Liver (tissue), 9 donors: ENCODE data around the gene GGT6. TPM values are rescaled to one million over a fixed set of nuclear protein-coding genes. Genes with fewer than 3 reads are reported as not detected.

ENCODE experiments used
- DNase-seq: peaks from one replicate; pipeline ENCODE4 v3.0.0-alpha.2; 2017; ENCODE audit warnings: low spot score
- H3K27ac ChIP-seq, 2 donors: one replicate each; pipeline ENCODE4 v1.7.0; 2013; ENCODE audit warnings: inconsistent platforms in 2 of 2, low read length in 2 of 2, control low read depth in 1 of 2, low read depth in 1 of 2, mild to moderate bottlenecking in 1 of 2
- H3K27me3 ChIP-seq, 4 donors: one replicate each; pipeline versions ENCODE4 v1.6.1 to v1.7.0; 2013; ENCODE audit warnings: low read length in 3 of 4, inconsistent platforms in 1 of 4, mild to moderate bottlenecking in 1 of 4, moderate library complexity in 1 of 4; ENCODE audit not compliant: control insufficient read depth in 4 of 4, insufficient read depth in 4 of 4
- H3K36me3 ChIP-seq, 4 donors: one replicate each; pipeline versions ENCODE4 v1.6.1 to v1.7.0; 2013; ENCODE audit warnings: low read length in 3 of 4, mild to moderate bottlenecking in 3 of 4, low read depth in 1 of 4, moderate library complexity in 1 of 4; ENCODE audit not compliant: control insufficient read depth in 4 of 4, insufficient read depth in 3 of 4
- H3K4me1 ChIP-seq, 4 donors: one replicate each; pipeline versions ENCODE4 v1.6.1 to v1.7.0; 2013; ENCODE audit warnings: low read length in 3 of 4, mild to moderate bottlenecking in 3 of 4, moderate library complexity in 1 of 4; ENCODE audit not compliant: control insufficient read depth in 4 of 4, insufficient read depth in 4 of 4
- H3K4me3 ChIP-seq, 3 donors: one replicate each; pipeline versions ENCODE4 v1.6.1 to v1.7.0; 2013; ENCODE audit warnings: low read length in 3 of 3, control low read depth in 1 of 3, low read depth in 1 of 3, mild to moderate bottlenecking in 1 of 3
- H3K9ac ChIP-seq, 2 donors: one replicate each; pipeline ENCODE4 v1.7.0; 2013; ENCODE audit warnings: low read length in 2 of 2, mild to moderate bottlenecking in 2 of 2, moderate library complexity in 2 of 2, control low read depth in 1 of 2, low read depth in 1 of 2
- H3K9me3 ChIP-seq, 4 donors: one replicate each; pipeline versions ENCODE4 v1.6.1 to v1.7.0; 2013; ENCODE audit warnings: low read length in 3 of 4; ENCODE audit not compliant: control insufficient read depth in 4 of 4
- ATF3 ChIP-seq: IDR thresholded peaks from 2 replicates; pipeline ENCODE4 v1.6.1; 2016; ENCODE audit warnings: antibody characterized with exemption
- CTCF ChIP-seq: fragments of 150-350 bp; IDR thresholded peaks from 2 replicates; pipeline ENCODE4 v1.5.1; 2017; ENCODE audit warnings: improper control_type of control experiment, low read depth, low read length; ENCODE audit not compliant: missing input control
- EGR1 ChIP-seq, 2 donors: IDR thresholded peaks; 2 replicates each; pipeline ENCODE4 v1.6.1; 2016 to 2018; ENCODE audit warnings: antibody characterized with exemption in 2 of 2, low read depth in 2 of 2
- FOXA1 ChIP-seq: IDR thresholded peaks from 2 replicates; pipeline ENCODE4 v1.6.1; 2016; ENCODE audit warnings: antibody characterized with exemption
- FOXA2 ChIP-seq: IDR thresholded peaks from 2 replicates; pipeline ENCODE4 v1.6.1; 2016; ENCODE audit warnings: antibody characterized with exemption
- GABPA ChIP-seq, 2 donors: IDR thresholded peaks in 1 of 2; conservative IDR thresholded peaks in 1 of 2; 2 replicates each; pipeline ENCODE4 v1.6.1; 2016; ENCODE audit warnings: antibody characterized with exemption in 2 of 2, mild to moderate bottlenecking in 1 of 2, moderate library complexity in 1 of 2
- HNF4A ChIP-seq, 2 donors: conservative IDR thresholded peaks; 2 replicates each; pipeline ENCODE4 v1.6.1; 2016; ENCODE audit warnings: antibody characterized with exemption in 2 of 2, mild to moderate bottlenecking in 2 of 2
- HNF4G ChIP-seq: IDR thresholded peaks from 2 replicates; pipeline ENCODE4 v1.6.1; 2016; ENCODE audit warnings: antibody characterized with exemption
- JUND ChIP-seq, 2 donors: IDR thresholded peaks; 2 replicates each; pipeline ENCODE4 v1.6.1; 2016; ENCODE audit warnings: antibody characterized with exemption in 2 of 2
- NR2F2 ChIP-seq: IDR thresholded peaks from 2 replicates; pipeline ENCODE4 v1.6.1; 2016; ENCODE audit warnings: antibody characterized with exemption
- RAD21 ChIP-seq, 2 donors: IDR thresholded peaks; 2 replicates each; pipeline ENCODE4 v1.6.1; 2016; ENCODE audit warnings: antibody characterized with exemption in 2 of 2, mild to moderate bottlenecking in 2 of 2
- RXRA ChIP-seq, 2 donors: IDR thresholded peaks; 2 replicates each; pipeline ENCODE4 v1.6.1; 2017 to 2018; ENCODE audit warnings: antibody characterized with exemption in 2 of 2, mild to moderate bottlenecking in 1 of 2
- SP1 ChIP-seq: IDR thresholded peaks from 2 replicates; pipeline ENCODE4 v1.6.1; 2018; ENCODE audit warnings: antibody characterized with exemption, mild to moderate bottlenecking
- TAF1 ChIP-seq: conservative IDR thresholded peaks from 2 replicates; pipeline ENCODE4 v1.6.1; 2016; ENCODE audit warnings: antibody characterized with exemption, mild to moderate bottlenecking
- YY1 ChIP-seq: IDR thresholded peaks from 2 replicates; pipeline ENCODE4 v1.6.1; 2016; ENCODE audit warnings: antibody characterized with exemption, mild to moderate bottlenecking
- ZBTB33 ChIP-seq: IDR thresholded peaks from 2 replicates; pipeline ENCODE4 v1.6.1; 2016; ENCODE audit warnings: antibody characterized with exemption
- WGBS: extraction: QIAGEN DNeasy Blood & Tissue Kit; methylation state at CpG from one replicate; pipeline ENCODE4 v1.1.7; 2013; 5-methylcytosine and 5-hydroxymethylcytosine counted together
- polyA plus RNA-seq, 2 donors: library from polyadenylated mRNA; stranded (reverse) in 1 of 2; unstranded in 1 of 2; fragments of 200-250 nt in 1 of 2; fragments of >200 nt in 1 of 2; fragmentation: Nextera tagmentation in 1 of 2; extraction: Ambion mirVana in 1 of 2; gene quantifications; one replicate each; pipeline versions ENCODE4 v1.2.1 to v1.2.3, GENCODE V29; 2013 to 2015
- total RNA-seq, 2 donors: library from RNA; depleted of rRNA; stranded (reverse); fragments of >200 nt; gene quantifications; one replicate each; pipeline ENCODE4 v1.2.3, GENCODE V29; 2014
- donor health status: healthy.
- donor health status: healthy.
- donor health status: healthy.
- donor health status: healthy.
- donor health status: healthy.

The GGT6 gene
- total and polyA plus RNA-seq, 4 donors, result 0.19 to 1.1 (median 0.53) TPM

GRCh38 chr17:4604111-4604644 is 43.8 kb upstream of the GGT6 start (continued):
- TF ChIP-seq TAF1 (no peak), NR2F2 (no peak), RAD21 (IDR thresholded peaks at IDR 0.05) (no peak), RXRA (IDR thresholded peaks at IDR 0.05) (no peak), YY1 (no peak), JUND (IDR thresholded peaks at IDR 0.05) (no peak)

- H3K9ac ChIP-seq, result no peak overlapping the region
- TF ChIP-seq FOXA1 (no peak), RAD21 (IDR thresholded peaks at IDR 0.05) (no peak)
- no peaks in the 10 kb centered on the region for H3K36me3 ChIP-seq
- no peak for DNase-seq
- no peaks in the 10 kb centered on the region for H3K4me1 ChIP-seq
- H3K4me3 ChIP-seq, result no peak overlapping the region
- H3K27me3 ChIP-seq, result no peaks in the 10 kb centered on the region
- no peak overlapping the region for H3K27ac ChIP-seq
- no peaks in the 10 kb centered on the region for H3K9me3 ChIP-seq
- 88% methylated on average over 5 of the region's 5 CpGs for WGBS
Measured at GRCh38 chr17:4602041-4602440, 41.7 kb upstream of the GGT6 start.

- no peak for TF ChIP-seq EGR1 (IDR thresholded peaks at IDR 0.05; ENCODE audit: low read depth in 2 of 2)
- no peak for TF ChIP-seq HNF4A (conservative IDR thresholded peaks at IDR 0.05)
- no peak for TF ChIP-seq HNF4G
- TF ChIP-seq ATF3, result no peak
- no peak for TF ChIP-seq NR2F2
- TF ChIP-seq JUND (IDR thresholded peaks at IDR 0.05), result no peak
- TF ChIP-seq FOXA1, result no peak
- no peak for TF ChIP-seq CTCF
- no peak for TF ChIP-seq YY1
- TF ChIP-seq FOXA2, result no peak
- no peak for TF ChIP-seq SP1
- no peak for TF ChIP-seq GABPA (IDR thresholded peaks at IDR 0.05 in 1 of 2, conservative IDR thresholded peaks at IDR 0.05 in 1 of 2)
- no peak for TF ChIP-seq RAD21 (IDR thresholded peaks at IDR 0.05)
- TF ChIP-seq RXRA (IDR thresholded peaks at IDR 0.05), result no peak
- TF ChIP-seq TAF1, result no peak
- no peak for TF ChIP-seq ZBTB33
- H3K27ac ChIP-seq, result no peak overlapping the region
- DNase-seq, result no peak
- 90% methylated on average over 4 of the region's 4 CpGs for WGBS
- no peaks in the 10 kb centered on the region for H3K4me1 ChIP-seq
- H3K9me3 ChIP-seq, result no peaks in the 10 kb centered on the region
- H3K4me3 ChIP-seq, result no peak overlapping the region
- H3K36me3 ChIP-seq, result no peaks in the 10 kb centered on the region
- no peak overlapping the region for H3K9ac ChIP-seq
- no peaks in the 10 kb centered on the region for H3K27me3 ChIP-seq
Measured at GRCh38 chr17:4601326-4601725, 40.9 kb upstream of the GGT6 start.
